Measurements from ENCODE around the gene MRPL11.

GRCh38 chr11:66420671-66421476 is 17.8 kb downstream of the MRPL11 start, which contains the start of gene NPAS4:
- TF ChIP-seq CTCF (IDR thresholded peaks at IDR 0.05) (no peak), POLR2A (IDR thresholded peaks at IDR 0.05) (no peak)

Data from uterus (tissue), 2 donors.